NCI-H128 (cell line): ENCODE results near the gene GPR42.
"Not testable (repeated sequence)": the region's sequence is repeated elsewhere in the genome, so short reads cannot be mapped to it uniquely, and the experiment has no call there.

Source experiments
- DNase-seq: peaks from one replicate; lab custom pipeline; 2025; ENCODE audit not compliant: unreplicated experiment; lab: John Stamatoyannopoulos, UW

Gene GPR42

GRCh38 chr19:35346193-35347052, 24.4 kb upstream of the GPR42 start:
- no peak for DNase-seq

- DNase-seq: no peak
Observed at GRCh38 chr19:35347171-35347929, 23.5 kb upstream of the GPR42 start, which contains the start of gene FFAR1. Gene FFAR1 (plus strand): TSS chr19:35347902. CDS start chr19:35351552, 3,650 bp downstream.

- no peak for DNase-seq
Observed at GRCh38 chr19:35347930-35348298, 23.0 kb upstream of the GPR42 start.

- DNase-seq: no peak
Observed at GRCh38 chr19:35348911-35349611, 21.8 kb upstream of the GPR42 start.

- no peak for DNase-seq
Observed at GRCh38 chr19:35349614-35350521, 21.0 kb upstream of the GPR42 start.

GRCh38 chr19:35350591-35350990, 20.3 kb upstream of the GPR42 start:
- DNase-seq: no peak

GRCh38 chr19:35351411-35352176, 19.3 kb upstream of the GPR42 start:
- DNase-seq: no peak

- no peak for DNase-seq
Observed at GRCh38 chr19:35352177-35352447, 18.8 kb upstream of the GPR42 start.

GRCh38 chr19:35352448-35353304, 18.2 kb upstream of the GPR42 start:
- no peak for DNase-seq

GRCh38 chr19:35353635-35354034, 17.2 kb upstream of the GPR42 start:
- no peak for DNase-seq

GRCh38 chr19:35354898-35355297, 16.0 kb upstream of the GPR42 start:
- DNase-seq: no peak

- no peak for DNase-seq
Observed at GRCh38 chr19:35355791-35356460, 14.9 kb upstream of the GPR42 start.

GRCh38 chr19:35357867-35358573, 12.8 kb upstream of the GPR42 start, which contains the start of gene FFAR3:
Gene FFAR3 (plus strand): TSS chr19:35358460. CDS start chr19:35358891, 431 bp downstream.
- no peak for DNase-seq

GRCh38 chr19:35358834-35359233, 12.0 kb upstream of the GPR42 start:
- not testable (repeated sequence) for DNase-seq

GRCh38 chr19:35359395-35359794, 11.5 kb upstream of the GPR42 start:
- not testable (repeated sequence) for DNase-seq

GRCh38 chr19:35360081-35360480, 10.8 kb upstream of the GPR42 start:
- not testable (repeated sequence) for DNase-seq

- DNase-seq: no peak
Observed at GRCh38 chr19:35360880-35361420, 9.9 kb upstream of the GPR42 start.
